GM21737 (cell line): Measurements from ENCODE around the gene PRKG1.

ENCODE experiments used
- ATAC-seq: cut with Tn5 transposase; IDR thresholded peaks from one replicate; pipeline ENCODE4 v1.9.1; 2021; ENCODE audit warnings: mild to moderate bottlenecking, moderate library complexity; ENCODE audit not compliant: unreplicated experiment

The PRKG1 gene

GRCh38 chr10:51215951-51216834 is 141.9 kb downstream of the PRKG1 start:
- ATAC-seq: no peak

DNA sequence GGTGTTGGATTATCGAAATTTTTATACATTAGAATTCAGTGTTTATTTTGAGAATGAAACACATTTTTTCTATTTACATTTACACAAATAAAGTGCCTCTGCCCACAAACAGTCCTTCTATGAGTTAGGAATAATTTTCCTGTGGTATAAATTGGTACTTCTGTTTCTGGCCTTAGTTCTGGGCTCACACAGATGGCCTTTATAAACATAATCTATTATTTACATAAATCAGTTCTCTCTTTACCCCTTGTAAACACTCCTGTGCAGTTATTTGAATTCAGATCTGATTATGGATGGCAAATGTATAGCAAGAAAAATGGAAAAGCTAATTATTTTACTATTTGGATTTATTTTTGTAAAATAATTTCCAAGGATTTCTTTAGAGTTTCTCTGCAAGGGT is 143.2 kb downstream of the PRKG1 start:
- ATAC-seq: no peak

GRCh38 chr10:51224671-51225161 is 150.4 kb downstream of the PRKG1 start:
- ATAC-seq: no peak

- no peak for ATAC-seq
Measured at GRCh38 chr10:51227897-51228713, 153.8 kb downstream of the PRKG1 start.

- ATAC-seq: no peak
Measured at GRCh38 chr10:51228714-51229100, 154.4 kb downstream of the PRKG1 start.

DNA sequence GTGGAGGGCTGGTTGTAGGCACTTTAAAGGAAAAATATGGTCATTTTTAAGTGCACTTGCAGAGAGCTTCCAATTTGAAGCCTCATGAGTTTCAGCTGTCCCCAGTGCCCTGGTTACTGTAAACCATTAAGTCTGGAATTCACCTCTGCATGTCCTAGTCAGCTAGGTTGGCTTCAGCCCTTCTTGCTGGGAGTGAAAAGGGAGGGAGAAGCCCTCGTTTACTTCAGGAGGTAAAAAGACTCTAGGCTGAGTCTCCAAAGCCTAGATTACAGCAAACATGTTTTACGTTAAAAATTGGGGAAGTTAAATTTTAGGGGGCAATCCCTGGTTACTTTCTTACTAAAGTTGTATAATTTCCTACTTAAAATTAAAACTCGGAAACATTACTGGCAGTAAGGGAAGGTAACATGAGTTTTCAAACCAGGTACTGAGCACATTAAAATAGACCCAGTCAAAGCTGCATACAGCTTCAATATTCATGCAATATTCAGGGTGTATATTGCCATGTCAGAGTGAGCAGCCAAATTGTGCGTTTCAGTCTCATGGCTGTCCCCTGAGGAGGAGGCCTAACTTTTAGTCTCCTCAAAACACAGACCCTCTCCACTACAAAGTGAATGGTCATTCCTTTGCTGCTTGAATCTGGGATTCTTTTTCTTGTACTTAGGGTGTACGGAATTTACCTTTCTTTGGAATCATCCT is 156.7 kb downstream of the PRKG1 start:
- no peak for ATAC-seq

- ATAC-seq: no peak
Measured at GRCh38 chr10:51231754-51232153, 157.5 kb downstream of the PRKG1 start.

DNA sequence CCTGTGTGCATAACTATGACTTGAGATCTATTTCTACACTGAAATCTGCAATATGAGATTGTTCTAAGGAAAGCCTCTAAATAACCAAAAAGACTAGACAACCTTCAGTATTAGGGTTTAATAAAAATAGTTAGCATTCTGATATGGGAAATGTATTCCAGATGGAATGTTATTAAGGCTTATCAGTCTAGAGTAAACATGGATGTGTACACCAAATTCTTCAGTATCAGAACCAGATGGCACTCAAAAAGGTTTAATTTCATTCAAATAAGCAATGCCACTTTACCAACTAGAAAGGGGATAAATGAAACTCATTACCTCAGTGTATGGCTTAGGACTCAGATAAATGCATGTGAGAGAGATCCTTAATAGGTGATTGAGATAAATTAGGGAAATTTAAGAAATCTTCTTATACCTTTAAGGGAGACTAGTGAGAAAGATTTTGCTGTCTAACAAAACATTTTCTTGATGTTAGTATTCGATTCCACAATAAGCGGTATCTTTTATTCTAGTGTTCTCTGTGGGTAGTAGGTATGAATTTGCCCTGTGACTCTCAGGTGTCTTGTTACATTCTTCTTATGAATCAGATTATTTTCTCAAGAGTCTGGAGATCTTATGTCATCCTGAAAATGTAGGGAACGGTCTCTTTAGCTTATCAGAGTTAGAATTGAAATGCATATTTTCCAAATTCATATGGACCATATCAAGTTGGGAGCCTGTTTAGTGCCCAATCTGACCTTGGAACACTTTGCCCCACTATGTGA is 159.2 kb downstream of the PRKG1 start:
- no peak for ATAC-seq

DNA sequence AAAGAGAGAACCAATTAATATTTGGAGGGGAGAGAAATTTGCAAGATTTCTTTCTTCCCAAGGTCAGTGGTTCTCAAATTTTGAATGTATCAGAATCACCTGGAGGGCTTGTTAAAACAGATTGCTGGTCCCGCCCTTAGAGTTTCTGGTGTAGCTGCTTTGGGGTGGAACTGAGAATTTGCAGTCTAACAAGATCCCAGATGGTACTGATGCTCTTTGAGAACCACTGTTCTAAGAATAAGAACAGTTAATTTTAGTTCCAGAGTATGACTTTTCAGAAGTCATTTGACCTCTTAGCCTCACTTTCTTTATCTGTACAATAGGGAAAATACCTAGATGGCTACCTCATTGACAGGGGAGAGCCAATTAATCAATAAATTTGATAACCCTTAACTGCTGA is 161.6 kb downstream of the PRKG1 start:
- ATAC-seq: no peak

DNA sequence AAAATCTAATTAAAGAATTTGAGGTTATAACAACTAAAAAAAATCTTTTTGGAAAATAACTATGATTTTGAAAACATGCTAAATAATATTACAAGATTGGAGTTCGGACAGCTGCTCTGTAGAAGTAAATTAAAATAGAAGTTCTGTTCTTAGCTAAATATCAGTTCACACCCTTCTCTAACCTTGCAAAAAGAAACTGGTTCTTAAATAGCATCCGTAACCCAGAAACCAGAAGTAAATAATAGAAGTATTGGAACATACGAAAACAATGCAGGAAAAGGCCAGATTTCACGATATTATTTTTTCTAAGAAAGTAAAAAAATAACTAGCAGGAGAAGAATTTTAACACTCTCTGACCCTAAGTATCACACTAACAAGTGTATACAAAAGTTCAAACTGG is 164.7 kb downstream of the PRKG1 start:
- ATAC-seq: no peak

DNA sequence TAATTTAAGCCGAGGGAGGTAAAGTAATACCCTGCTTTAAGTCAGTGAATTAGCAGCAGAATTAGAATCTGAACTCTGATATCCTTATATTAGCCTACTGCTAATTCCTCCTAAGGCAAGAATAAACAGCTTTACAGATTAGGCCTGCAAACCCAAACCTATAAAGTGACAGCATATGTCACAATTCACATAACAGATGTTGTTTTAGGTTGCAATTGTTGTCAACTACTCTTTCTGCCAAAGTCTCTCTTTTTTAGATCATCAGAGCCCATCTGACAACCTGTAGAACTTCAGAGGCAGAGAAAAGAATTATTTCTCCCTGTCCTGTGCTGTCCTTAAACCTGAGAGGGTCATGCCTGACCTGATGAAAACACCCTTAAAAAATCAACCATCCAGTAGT is 167.2 kb downstream of the PRKG1 start:
- ATAC-seq: no peak

GRCh38 chr10:51242393-51242792 is 168.1 kb downstream of the PRKG1 start:
- no peak for ATAC-seq

- no peak for ATAC-seq
Measured at GRCh38 chr10:51244309-51244708, 170.0 kb downstream of the PRKG1 start.

DNA sequence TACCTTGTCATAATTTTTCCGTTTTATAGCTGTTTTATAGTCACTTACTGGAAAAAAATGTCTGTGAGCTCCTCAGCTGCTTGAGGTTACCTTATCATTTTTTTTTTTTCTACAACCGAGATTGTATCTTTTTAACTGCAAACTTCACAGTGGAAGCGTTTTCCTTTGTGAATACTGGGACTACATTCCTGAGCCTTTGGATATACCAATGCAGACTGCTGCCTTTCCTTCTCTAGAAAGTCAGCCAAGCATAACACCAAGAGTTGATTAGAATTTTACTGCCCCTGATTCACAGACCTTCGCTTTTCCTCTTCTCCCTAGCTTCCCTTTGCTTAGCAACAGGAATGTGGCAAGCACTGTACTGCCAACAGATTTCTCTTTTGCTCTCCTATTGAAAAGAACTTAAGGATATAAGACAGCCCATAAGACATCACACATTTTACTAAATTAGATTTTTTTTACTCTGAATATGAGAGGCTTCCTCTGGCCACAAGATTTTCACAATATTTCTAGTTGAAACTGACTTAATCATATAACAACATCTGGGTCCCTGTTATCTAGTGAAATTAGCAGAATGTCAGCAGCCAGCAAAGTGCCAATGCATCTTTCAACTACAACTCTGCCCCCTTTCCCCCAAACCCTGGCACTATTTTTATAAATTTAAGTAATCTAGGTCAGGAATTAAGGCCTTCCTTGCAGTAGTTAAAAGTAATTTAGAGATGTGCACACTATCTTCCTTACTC is 170.6 kb downstream of the PRKG1 start:
- ATAC-seq: no peak

DNA sequence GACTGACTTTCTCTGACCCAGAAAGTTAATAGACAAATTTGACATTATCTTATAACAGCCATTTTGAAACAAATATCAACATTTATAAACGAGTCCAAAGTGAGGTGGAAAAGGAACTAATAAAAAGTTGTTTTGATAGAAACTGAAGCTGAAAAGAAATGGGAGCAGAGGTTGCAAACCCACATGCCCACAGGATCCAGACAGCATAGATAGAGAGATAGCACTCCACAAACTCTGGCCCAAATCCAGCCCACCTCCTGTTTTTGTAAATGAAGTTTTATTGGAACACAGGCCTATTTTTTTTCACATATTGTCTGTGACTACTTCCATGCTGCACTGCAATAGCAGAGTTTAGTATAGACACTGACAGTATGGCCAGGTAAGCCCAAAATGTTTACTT is 171.9 kb downstream of the PRKG1 start:
- no peak for ATAC-seq

- no peak for ATAC-seq
Measured at GRCh38 chr10:51250278-51250920, 176.1 kb downstream of the PRKG1 start.

DNA sequence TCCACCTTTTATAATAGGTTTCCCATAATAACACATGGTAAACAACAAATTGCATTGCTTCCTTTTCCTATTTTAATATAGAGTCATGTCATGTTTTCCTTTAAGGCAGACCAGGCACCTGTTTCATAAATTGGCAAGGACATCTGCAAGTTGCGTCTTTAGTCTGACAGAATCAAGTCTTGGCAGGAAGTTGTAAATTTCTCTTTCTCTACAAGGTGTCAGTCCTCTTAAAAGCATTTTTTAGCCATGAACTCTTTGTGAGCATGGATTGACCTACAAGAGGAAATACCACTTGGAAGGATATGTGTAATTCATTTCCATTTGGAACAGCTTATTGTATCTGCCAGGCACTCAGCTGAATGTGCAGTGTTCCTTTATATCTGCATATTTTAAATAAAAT is 176.8 kb downstream of the PRKG1 start:
- no peak for ATAC-seq

- ATAC-seq: no peak
Measured at GRCh38 chr10:51255381-51255780, 181.1 kb downstream of the PRKG1 start.

DNA sequence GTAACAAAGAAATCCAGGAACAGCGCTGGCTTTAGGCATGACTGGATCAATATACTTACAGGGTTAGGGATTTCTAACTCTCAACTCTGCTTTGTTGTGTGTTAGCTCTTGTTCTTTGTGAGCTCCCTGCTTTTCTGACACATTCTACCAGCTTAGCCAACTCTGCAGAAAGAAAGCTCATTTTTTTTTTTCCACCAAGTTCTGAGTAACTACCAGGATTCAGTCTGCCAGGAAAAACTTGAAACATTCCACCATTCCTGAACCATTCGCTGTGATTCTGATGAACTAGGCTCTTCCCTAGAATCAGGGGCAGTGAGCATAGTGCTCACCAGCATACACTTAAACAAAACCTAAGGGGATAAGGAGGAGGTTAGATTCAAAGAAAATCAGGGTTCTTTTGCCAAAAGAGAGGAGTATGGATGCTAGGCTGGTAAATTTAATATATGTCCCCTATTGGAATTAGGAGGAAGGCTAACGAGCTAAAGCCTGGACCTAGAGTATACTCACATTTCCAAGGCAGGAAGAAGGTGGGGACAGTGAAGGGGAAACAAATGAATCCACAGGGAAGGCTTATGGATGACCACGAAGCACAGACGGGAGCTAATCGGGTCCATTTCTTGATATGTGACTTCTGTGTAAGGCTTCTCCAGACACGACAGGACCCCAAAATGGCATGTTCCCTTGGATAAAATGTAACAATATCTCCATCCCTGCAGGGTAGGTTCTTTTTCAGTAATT is 183.4 kb downstream of the PRKG1 start:
- ATAC-seq: no peak
